HG03060 (cell line): ENCODE results near the gene HELB.

Experiments
- ATAC-seq: cut with Tn5 transposase; IDR thresholded peaks from one replicate; pipeline ENCODE4 v1.9.1; 2021; ENCODE audit warnings: low read depth, moderate number of reproducible peaks; ENCODE audit not compliant: unreplicated experiment

Gene HELB

GRCh38 chr12:66352899-66353298 lies 50.6 kb downstream of the HELB start:
- no peak for ATAC-seq

GRCh38 chr12:66354291-66354690 lies 52.0 kb downstream of the HELB start:
- no peak for ATAC-seq

GRCh38 chr12:66359300-66359699 lies 57.0 kb downstream of the HELB start:
- ATAC-seq, result no peak

- no peak for ATAC-seq
Measured at GRCh38 chr12:66361703-66362102, 59.4 kb downstream of the HELB start.

GRCh38 chr12:66365718-66366490 lies 63.6 kb downstream of the HELB start:
- no peak for ATAC-seq

- no peak for ATAC-seq
Measured at GRCh38 chr12:66367015-66367667, 64.8 kb downstream of the HELB start.

- no peak for ATAC-seq
Measured at GRCh38 chr12:66371982-66372381, 69.7 kb downstream of the HELB start.

- no peak for ATAC-seq
Measured at GRCh38 chr12:66375560-66375959, 73.3 kb downstream of the HELB start.

- ATAC-seq, result no peak
Measured at GRCh38 chr12:66379616-66380015, 77.3 kb downstream of the HELB start.

GRCh38 chr12:66380769-66381535 lies 78.7 kb downstream of the HELB start:
- ATAC-seq, result no peak

- ATAC-seq, result no peak
Measured at GRCh38 chr12:66387117-66387516, 84.8 kb downstream of the HELB start.
